Neural progenitor cell (in vitro differentiated cells): ENCODE data around the gene BTBD9.

Experiments
- CTCF ChIP-seq: fragments of 200-600 bp; sonication (generic); IDR thresholded peaks from 2 replicates; pipeline ENCODE4 v1.5.1; 2017; ENCODE audit warnings: antibody characterized with exemption, mild to moderate bottlenecking
- EZH2 ChIP-seq: fragments of 200-600 bp; sonication (generic); IDR thresholded peaks from 2 replicates; pipeline ENCODE4 v1.6.1; 2017; ENCODE audit warnings: antibody characterized with exemption, mild to moderate bottlenecking, moderate library complexity

DNA sequence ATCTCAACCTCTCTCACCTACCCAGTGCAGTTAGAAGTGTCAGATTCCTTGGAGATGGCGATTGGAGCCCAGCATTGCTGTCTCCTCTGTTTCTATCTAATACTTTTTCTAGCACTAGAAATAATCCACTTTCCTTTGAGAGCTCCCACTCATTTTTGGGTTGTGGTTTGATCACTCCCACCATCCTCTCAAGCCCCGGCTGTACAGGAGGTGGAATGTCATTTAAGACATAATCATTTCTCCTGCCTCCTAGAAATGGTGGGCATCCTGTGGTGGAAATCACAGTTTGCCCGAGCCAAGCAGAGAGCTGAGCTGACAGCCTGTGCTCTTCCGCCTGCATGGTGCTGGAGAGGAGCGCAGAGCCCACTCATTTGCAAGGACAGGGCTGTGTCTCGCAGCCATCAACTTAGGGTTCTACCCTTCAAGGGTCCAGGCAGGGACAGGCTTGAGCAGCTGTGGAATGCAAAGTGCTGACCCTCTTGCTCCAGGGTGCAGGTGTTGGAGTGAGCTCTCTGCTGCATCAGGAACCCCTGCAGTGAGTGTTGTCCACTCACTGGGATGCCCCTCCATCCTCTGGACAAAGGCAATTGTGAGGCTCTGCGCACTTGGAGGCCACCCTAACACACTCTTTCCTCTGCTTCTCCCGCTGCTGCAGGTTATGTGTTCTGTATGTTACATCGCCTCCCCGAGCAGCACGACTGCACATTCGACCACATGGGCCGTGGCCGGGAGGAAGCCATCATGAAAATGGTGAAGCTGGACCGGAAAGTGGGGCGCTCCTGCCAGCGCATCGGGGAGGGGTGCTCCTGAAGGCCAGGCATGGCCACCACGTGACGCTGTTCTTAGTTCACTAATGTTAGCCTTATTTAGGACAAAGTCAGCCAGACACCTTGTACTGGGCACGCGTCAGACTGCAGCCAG lies 487.9 kb downstream of the BTBD9 start:
- TF ChIP-seq CTCF = no peak
- TF ChIP-seq EZH2 = no peak
